Measurements from ENCODE around the gene DCXR. TPM values are rescaled to one million over a fixed set of nuclear protein-coding genes. Genes with fewer than 3 reads are reported as not detected.

Gene DCXR
- total and polyA plus RNA-seq, 2 experiments from 2014 or later: 70.2 to 75.8 TPM

GRCh38 chr17:81996757-81997441 is 40.6 kb downstream of the DCXR start:
- Histone ChIP-seq H3K9ac (no peak overlapping the region), H2AFZ (no peak overlapping the region), H3K4me1 (ENCODE audit: insufficient read depth) (peaks cover 5% of the 10 kb centered on the region), H4K20me1 (ENCODE audit: insufficient read depth) (no peaks in the 10 kb centered on the region), H3K79me2 (ENCODE audit: insufficient read depth) (no peaks in the 10 kb centered on the region), H3K9me2 (ENCODE audit: insufficient read depth) (no peaks in the 10 kb centered on the region), H3K4me3 (no peak overlapping the region), H3K9me3 (ENCODE audit: low read depth) (no peaks in the 10 kb centered on the region), H3K36me3 (ENCODE audit: low read depth) (no peaks in the 10 kb centered on the region), H3K27me3 (replicated peaks; ENCODE audit: insufficient read depth) (no peaks in the 10 kb centered on the region), H3K4me2 (ENCODE audit: unreplicated experiment) (no peak overlapping the region), H3F3A (ENCODE audit: insufficient read depth) (0 out of 2 replicates have a peak, but pooled peaks cover 6% of the 10 kb centered on the region), H3K27ac (no peak overlapping the region)
- DNase-seq: no peak
- TF ChIP-seq EZH2 (IDR thresholded peaks at IDR 0.05; ENCODE audit: insufficient read depth, poor library complexity, severe bottlenecking) (no peak), EZH2phosphoT487 (IDR thresholded peaks at IDR 0.05; ENCODE audit: insufficient read depth, low read depth) (no peak)
- WGBS, 2 experiments (ENCODE audit: low coverage in 1 of 2, low lambda C conversion rate in 2 of 2, missing lambda C conversion rate in 2 of 2): 95 to 96% methylated on average over 30 of the region's 30 CpGs
- in situ Hi-C loops (cut with MboI): no loop called here

- H3F3A ChIP-seq (ENCODE audit: insufficient read depth): 0 out of 2 replicates have a peak, but pooled peaks cover 6% of the 10 kb centered on the region
- H3K9ac ChIP-seq: no peak overlapping the region
- H2AFZ ChIP-seq: no peak overlapping the region
- H3K27ac ChIP-seq: no peak overlapping the region
- in situ Hi-C loops (cut with MboI): no loop called here
- H3K4me1 ChIP-seq (ENCODE audit: insufficient read depth): peaks cover 11% of the 10 kb centered on the region
- TF ChIP-seq EZH2 (IDR thresholded peaks at IDR 0.05; ENCODE audit: insufficient read depth, poor library complexity, severe bottlenecking) (no peak), EZH2phosphoT487 (IDR thresholded peaks at IDR 0.05; ENCODE audit: insufficient read depth, low read depth) (no peak)
- DNase-seq: no peak
- WGBS, 2 experiments (ENCODE audit: low coverage in 1 of 2, low lambda C conversion rate in 2 of 2, missing lambda C conversion rate in 2 of 2): 91 to 92% methylated on average over 19 to 28 of the region's 28 CpGs
- H3K4me2 ChIP-seq (ENCODE audit: unreplicated experiment): no peak overlapping the region
- H3K27me3 ChIP-seq (replicated peaks; ENCODE audit: insufficient read depth): no peaks in the 10 kb centered on the region
- no peak overlapping the region for H3K4me3 ChIP-seq
- H3K36me3 ChIP-seq (ENCODE audit: low read depth): no peaks in the 10 kb centered on the region
- H3K79me2 ChIP-seq (ENCODE audit: insufficient read depth): no peaks in the 10 kb centered on the region
- H3K9me2 ChIP-seq (ENCODE audit: insufficient read depth): no peaks in the 10 kb centered on the region
- no peaks in the 10 kb centered on the region for H3K9me3 ChIP-seq (ENCODE audit: low read depth)
- no peaks in the 10 kb centered on the region for H4K20me1 ChIP-seq (ENCODE audit: insufficient read depth)
Observed at GRCh38 chr17:81996232-81996756, 41.2 kb downstream of the DCXR start.

GRCh38 chr17:81995463-81996231 is 41.9 kb downstream of the DCXR start:
- no peaks in the 10 kb centered on the region for H4K20me1 ChIP-seq (ENCODE audit: insufficient read depth)
- no peaks in the 10 kb centered on the region for H3K36me3 ChIP-seq (ENCODE audit: low read depth)
- no peak overlapping the region for H3K4me2 ChIP-seq (ENCODE audit: unreplicated experiment)
- H3K4me3 ChIP-seq: no peak overlapping the region
- peaks cover 11% of the 10 kb centered on the region for H3K4me1 ChIP-seq (ENCODE audit: insufficient read depth)
- TF ChIP-seq EZH2 (IDR thresholded peaks at IDR 0.05; ENCODE audit: insufficient read depth, poor library complexity, severe bottlenecking) (no peak), EZH2phosphoT487 (IDR thresholded peaks at IDR 0.05; ENCODE audit: insufficient read depth, low read depth) (no peak)
- no peak for DNase-seq
- no peak overlapping the region for H2AFZ ChIP-seq
- WGBS, 2 experiments (ENCODE audit: low coverage in 1 of 2, low lambda C conversion rate in 2 of 2, missing lambda C conversion rate in 2 of 2): 92 to 95% methylated on average over 27 to 29 of the region's 29 CpGs
- H3K79me2 ChIP-seq (ENCODE audit: insufficient read depth): no peaks in the 10 kb centered on the region
- no peak overlapping the region for H3K9ac ChIP-seq
- H3K9me2 ChIP-seq (ENCODE audit: insufficient read depth): no peaks in the 10 kb centered on the region
- in situ Hi-C loops (cut with MboI): no loop called here
- no peaks in the 10 kb centered on the region for H3K9me3 ChIP-seq (ENCODE audit: low read depth)
- H3F3A ChIP-seq (ENCODE audit: insufficient read depth): 0 out of 2 replicates have a peak, but pooled peaks cover 6% of the 10 kb centered on the region
- no peak overlapping the region for H3K27ac ChIP-seq
- H3K27me3 ChIP-seq (replicated peaks; ENCODE audit: insufficient read depth): no peaks in the 10 kb centered on the region

- Histone ChIP-seq H4K20me1 (ENCODE audit: insufficient read depth) (no peaks in the 10 kb centered on the region), H3K9me2 (ENCODE audit: insufficient read depth) (no peaks in the 10 kb centered on the region)
- WGBS, 2 experiments (ENCODE audit: low coverage in 1 of 2, low lambda C conversion rate in 2 of 2, missing lambda C conversion rate in 2 of 2): 96% methylated on average over 34 to 38 of the region's 39 CpGs
Observed at GRCh38 chr17:81994593-81995462, 42.7 kb downstream of the DCXR start.

More at GRCh38 chr17:81994593-81995462, 42.7 kb downstream of the DCXR start:
- Histone ChIP-seq H3K79me2 (ENCODE audit: insufficient read depth) (no peaks in the 10 kb centered on the region), H2AFZ (no peak overlapping the region), H3K9ac (no peak overlapping the region), H3K9me3 (ENCODE audit: low read depth) (no peaks in the 10 kb centered on the region), H3K27ac (no peak overlapping the region), H3F3A (ENCODE audit: insufficient read depth) (0 out of 2 replicates have a peak, but pooled peaks cover 6% of the 10 kb centered on the region), H3K4me1 (ENCODE audit: insufficient read depth) (peaks cover 11% of the 10 kb centered on the region), H3K27me3 (replicated peaks; ENCODE audit: insufficient read depth) (no peaks in the 10 kb centered on the region), H3K4me2 (ENCODE audit: unreplicated experiment) (no peak overlapping the region), H3K4me3 (no peak overlapping the region), H3K36me3 (ENCODE audit: low read depth) (no peaks in the 10 kb centered on the region)
- TF ChIP-seq EZH2 (IDR thresholded peaks at IDR 0.05; ENCODE audit: insufficient read depth, poor library complexity, severe bottlenecking): no peak
- TF ChIP-seq EZH2phosphoT487 (IDR thresholded peaks at IDR 0.05; ENCODE audit: insufficient read depth, low read depth): no peak
- DNase-seq: no peak
- in situ Hi-C loops (cut with MboI): no loop called here
